ENCODE measurements around the gene KCNK15. TPM values are rescaled to one million over a fixed set of nuclear protein-coding genes. Genes with fewer than 3 reads are reported as not detected.

The KCNK15 gene
- total RNA-seq, 1 donor from 2014 or later: 0.09 TPM

DNA sequence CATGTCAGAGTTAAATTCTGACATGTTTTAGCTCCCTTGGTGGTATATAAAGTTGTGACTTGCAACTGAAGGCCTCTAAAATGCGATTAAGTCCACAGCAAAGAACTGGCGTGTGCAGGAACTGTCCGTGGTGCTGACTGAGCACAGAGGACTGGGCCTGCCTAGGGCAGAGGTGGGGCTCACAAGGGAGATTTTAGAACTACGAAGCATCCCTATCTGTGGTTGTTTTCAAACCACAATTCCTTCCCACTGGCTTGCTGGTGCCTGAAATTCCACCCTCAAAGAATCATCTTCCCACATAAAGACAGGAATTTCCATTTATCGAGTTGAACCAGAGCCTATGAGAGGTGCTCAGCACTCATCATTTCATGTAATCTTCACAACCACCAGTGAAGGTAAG, 34.6 kb downstream of the KCNK15 start:
- DNase-seq: no peak
- intact Hi-C loops (cut with micrococcal nuclease): no loop called here
- H3K36me3 Mint-ChIP-seq (ENCODE audit: low read depth): no peaks in the 10 kb centered on the region
- no peaks in the 10 kb centered on the region for H3K9me3 Mint-ChIP-seq
- no peak for ATAC-seq (ENCODE audit: low read depth)
- peaks cover 8% of the 10 kb centered on the region for H3K27me3 Mint-ChIP-seq
- no peak overlapping the region for H3K4me3 Mint-ChIP-seq
- POLR2A ChIA-PET: no interaction called here
- TF ChIP-seq, protein P1, sequence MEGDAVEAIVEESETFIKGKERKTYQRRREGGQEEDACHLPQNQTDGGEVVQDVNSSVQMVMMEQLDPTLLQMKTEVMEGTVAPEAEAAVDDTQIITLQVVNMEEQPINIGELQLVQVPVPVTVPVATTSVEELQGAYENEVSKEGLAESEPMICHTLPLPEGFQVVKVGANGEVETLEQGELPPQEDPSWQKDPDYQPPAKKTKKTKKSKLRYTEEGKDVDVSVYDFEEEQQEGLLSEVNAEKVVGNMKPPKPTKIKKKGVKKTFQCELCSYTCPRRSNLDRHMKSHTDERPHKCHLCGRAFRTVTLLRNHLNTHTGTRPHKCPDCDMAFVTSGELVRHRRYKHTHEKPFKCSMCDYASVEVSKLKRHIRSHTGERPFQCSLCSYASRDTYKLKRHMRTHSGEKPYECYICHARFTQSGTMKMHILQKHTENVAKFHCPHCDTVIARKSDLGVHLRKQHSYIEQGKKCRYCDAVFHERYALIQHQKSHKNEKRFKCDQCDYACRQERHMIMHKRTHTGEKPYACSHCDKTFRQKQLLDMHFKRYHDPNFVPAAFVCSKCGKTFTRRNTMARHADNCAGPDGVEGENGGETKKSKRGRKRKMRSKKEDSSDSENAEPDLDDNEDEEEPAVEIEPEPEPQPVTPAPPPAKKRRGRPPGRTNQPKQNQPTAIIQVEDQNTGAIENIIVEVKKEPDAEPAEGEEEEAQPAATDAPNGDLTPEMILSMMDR (IDR thresholded peaks at IDR 0.05): no peak
- H3K4me1 Mint-ChIP-seq: no peaks in the 10 kb centered on the region
- CTCF ChIA-PET: no interaction called here
- H3K27ac Mint-ChIP-seq: no peak overlapping the region

DNA sequence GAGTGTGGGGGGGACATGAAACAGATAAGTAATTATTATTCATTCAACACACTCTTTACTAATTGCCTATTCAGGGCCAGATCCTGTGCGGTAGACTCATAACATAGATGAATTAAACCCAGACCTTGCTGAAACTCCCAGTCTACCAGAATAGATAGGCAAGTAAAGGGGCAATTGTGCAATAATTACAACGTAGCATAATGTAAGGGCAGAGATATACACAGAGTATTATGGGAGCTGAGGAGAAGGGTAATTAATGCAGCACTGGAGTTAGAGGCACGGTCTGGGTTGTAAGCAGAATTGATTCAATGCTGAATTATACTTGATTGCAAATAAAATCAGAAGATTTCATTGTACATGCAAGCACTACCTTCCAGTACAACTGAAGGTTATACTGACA, 35.5 kb downstream of the KCNK15 start:
- no peak overlapping the region for H3K27ac Mint-ChIP-seq
- ChIA-PET POLR2A (no interaction called here), CTCF (no interaction called here)
- DNase-seq: no peak
- TF ChIP-seq, protein P1 (IDR thresholded peaks at IDR 0.05): no peak
- ATAC-seq (ENCODE audit: low read depth): no peak
- no peak overlapping the region for H3K4me3 Mint-ChIP-seq
- H3K27me3 Mint-ChIP-seq: peaks cover 9% of the 10 kb centered on the region
- H3K4me1 Mint-ChIP-seq: no peaks in the 10 kb centered on the region
- intact Hi-C loops (cut with micrococcal nuclease): no loop called here
- no peaks in the 10 kb centered on the region for H3K9me3 Mint-ChIP-seq
- H3K36me3 Mint-ChIP-seq (ENCODE audit: low read depth): no peaks in the 10 kb centered on the region

DNA sequence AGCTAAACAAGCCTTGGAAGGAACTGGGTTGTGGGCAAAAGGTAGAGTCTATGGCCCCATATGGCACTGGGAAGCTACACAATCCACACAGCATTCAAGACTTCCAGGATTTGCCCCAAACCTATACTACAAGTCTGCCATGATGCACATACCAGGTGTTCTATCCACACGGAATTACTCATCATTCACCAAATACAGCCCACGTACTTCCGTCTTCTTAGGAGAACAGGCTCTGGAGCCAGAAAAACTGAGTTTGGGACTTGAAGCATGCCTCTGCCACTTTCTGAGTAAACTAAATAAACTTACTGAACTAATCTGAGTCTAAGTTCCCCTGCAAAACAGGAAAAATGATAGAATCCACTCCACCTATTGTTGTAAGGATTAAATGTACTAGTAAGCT, 36.1 kb downstream of the KCNK15 start:
- no peaks in the 10 kb centered on the region for H3K4me1 Mint-ChIP-seq
- ChIA-PET CTCF (no interaction called here), POLR2A (no interaction called here)
- no peak for DNase-seq
- H3K4me3 Mint-ChIP-seq: no peak overlapping the region
- TF ChIP-seq, protein P1 (IDR thresholded peaks at IDR 0.05): no peak
- ATAC-seq (ENCODE audit: low read depth): no peak
- H3K9me3 Mint-ChIP-seq: no peaks in the 10 kb centered on the region
- no peaks in the 10 kb centered on the region for H3K36me3 Mint-ChIP-seq (ENCODE audit: low read depth)
- peaks cover 9% of the 10 kb centered on the region for H3K27me3 Mint-ChIP-seq
- intact Hi-C loops (cut with micrococcal nuclease): no loop called here
- no peak overlapping the region for H3K27ac Mint-ChIP-seq

DNA sequence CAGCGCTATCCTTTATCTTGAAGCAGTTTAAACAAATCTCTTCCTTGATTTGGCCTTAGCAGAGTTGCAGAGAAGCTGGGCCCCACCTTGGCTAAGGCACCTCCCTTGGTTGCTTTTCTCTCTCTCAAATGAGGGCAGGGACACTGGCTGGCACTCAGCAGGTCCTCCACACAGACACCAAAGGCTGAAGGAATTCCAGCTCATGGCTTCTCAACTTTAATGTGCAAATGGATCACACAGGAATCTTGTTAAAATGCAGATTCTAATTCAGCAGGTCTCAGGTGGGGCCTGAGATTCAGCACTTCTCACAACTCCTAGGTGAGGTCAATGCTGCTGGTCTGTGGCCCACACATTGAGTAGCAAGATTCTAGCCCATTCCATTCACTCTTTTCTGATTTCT, 39.0 kb downstream of the KCNK15 start:
- DNase-seq (no peak), ATAC-seq (ENCODE audit: low read depth) (no peak)
- ChIA-PET CTCF (no interaction called here), POLR2A (no interaction called here)
- H3K27me3 Mint-ChIP-seq: peaks cover 7% of the 10 kb centered on the region
- H3K9me3 Mint-ChIP-seq: no peaks in the 10 kb centered on the region
- H3K27ac Mint-ChIP-seq: no peak overlapping the region
- H3K4me3 Mint-ChIP-seq: no peak overlapping the region
- H3K4me1 Mint-ChIP-seq: no peaks in the 10 kb centered on the region
- intact Hi-C loops (cut with micrococcal nuclease): no loop called here
- no peaks in the 10 kb centered on the region for H3K36me3 Mint-ChIP-seq (ENCODE audit: low read depth)
- TF ChIP-seq, protein P1 (IDR thresholded peaks at IDR 0.05): no peak

DNA sequence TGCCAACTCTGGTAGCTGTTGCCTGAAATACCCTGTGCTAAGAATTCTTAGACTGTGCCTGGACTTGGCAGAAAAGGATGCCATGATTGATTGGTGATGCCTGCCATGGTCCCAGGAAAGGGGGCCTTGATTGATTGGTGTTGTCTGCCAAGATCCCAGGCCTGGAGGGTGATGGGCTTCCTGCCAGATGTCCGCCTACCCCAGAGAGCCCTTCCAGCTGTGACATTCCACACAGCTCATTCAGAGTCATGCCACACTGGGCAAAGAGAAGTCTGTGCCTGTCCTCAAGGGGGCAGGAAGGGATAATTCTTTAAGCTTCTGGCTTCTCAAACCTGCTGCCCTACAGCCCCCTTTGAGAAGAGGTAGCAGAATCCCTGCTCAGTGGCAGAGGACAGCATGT, 40.1 kb downstream of the KCNK15 start:
- TF ChIP-seq, protein P1 (IDR thresholded peaks at IDR 0.05): no peak
- intact Hi-C loops (cut with micrococcal nuclease): no loop called here
- Mint-ChIP-seq H3K4me3 (no peak overlapping the region), H3K36me3 (ENCODE audit: low read depth) (no peaks in the 10 kb centered on the region), H3K9me3 (no peaks in the 10 kb centered on the region), H3K27me3 (peaks cover 8% of the 10 kb centered on the region), H3K4me1 (no peaks in the 10 kb centered on the region), H3K27ac (no peak overlapping the region)
- CTCF ChIA-PET: no interaction called here
- POLR2A ChIA-PET: no interaction called here
- no peak for DNase-seq
- no peak for ATAC-seq (ENCODE audit: low read depth)
